Posterior vena cava (tissue), 2 donors: ENCODE results near the gene CWC22. TPM values are rescaled to one million over a fixed set of nuclear protein-coding genes. Genes with fewer than 3 reads are reported as not detected.
"Not testable (repeated sequence)": the region's sequence is repeated elsewhere in the genome, so short reads cannot be mapped to it uniquely, and the experiment has no call there.

Experiments used
- DNase-seq: peaks from one replicate; pipeline ENCODE4 v3.0.0-alpha.2; 2020; ENCODE audit warnings: low spot score
- intact Hi-C, 2 donors: fragments of 100-400 bp; cut with DNase I; formaldehyde crosslinking; loops; one replicate each; pipeline versions ENCODE4 v1.14.1 to v1.14.2; 2022 to 2023
- total RNA-seq, 2 donors: library from RNA; stranded (reverse); fragmentation: NEBNext Ultra II Directional; extraction: Animal tissue kit (Norgen Biotek cat#: 25700); gene quantifications; one replicate each; pipeline ENCODE4 v1.2.1, GENCODE V29; 2021
- donor health status: DM: yes; HTN: yes; CAD: no.
- donor health status: DM: yes; HTN: yes; CAD: no.

CWC22 gene
- total RNA-seq, 2 donors from 2014 or later: 18.5 to 19.1 TPM

DNA sequence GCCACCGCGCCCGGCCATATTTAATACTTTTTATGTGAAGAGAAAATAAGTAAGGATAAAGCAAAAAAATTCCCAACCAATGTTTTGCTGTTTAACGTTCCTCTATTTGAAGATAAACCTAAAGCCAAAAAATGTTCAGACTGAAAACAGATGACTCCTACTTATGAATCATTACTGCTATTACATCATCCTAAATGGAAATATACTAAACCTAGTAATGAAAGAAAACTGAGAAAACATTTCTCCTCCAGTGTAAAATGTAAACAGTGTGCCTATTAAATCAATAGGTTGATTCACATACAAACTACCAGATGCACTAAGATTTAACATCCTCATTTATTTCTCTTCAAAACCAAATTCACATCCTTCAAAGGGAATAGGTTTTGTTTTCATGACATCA lies 43.5 kb downstream of the CWC22 start:
- intact Hi-C loops: no loop called here

DNA sequence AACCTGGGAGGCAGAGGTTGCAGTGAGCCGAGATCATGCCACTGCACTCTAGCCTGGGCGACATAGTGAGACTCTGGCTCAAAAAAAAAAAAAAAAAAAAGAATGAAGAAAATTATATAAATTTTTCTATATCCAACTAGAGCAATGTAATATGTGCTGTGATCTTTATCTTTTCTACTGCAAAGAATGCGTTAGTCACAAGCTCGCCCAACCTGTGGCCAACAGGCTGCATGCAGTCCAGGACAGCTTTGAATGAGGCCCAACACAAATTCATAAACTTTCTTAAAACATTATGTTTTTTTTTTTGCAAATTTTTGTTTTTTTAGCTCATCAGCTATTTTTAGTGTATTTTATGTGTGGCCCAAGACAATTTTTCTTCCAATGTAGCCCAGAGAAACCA lies 48.8 kb downstream of the CWC22 start:
- intact Hi-C loops, DNase-seq: not testable (repeated sequence)

More for the DNA sequence above, 43.5 kb downstream of the CWC22 start:
- no peak for DNase-seq

DNA sequence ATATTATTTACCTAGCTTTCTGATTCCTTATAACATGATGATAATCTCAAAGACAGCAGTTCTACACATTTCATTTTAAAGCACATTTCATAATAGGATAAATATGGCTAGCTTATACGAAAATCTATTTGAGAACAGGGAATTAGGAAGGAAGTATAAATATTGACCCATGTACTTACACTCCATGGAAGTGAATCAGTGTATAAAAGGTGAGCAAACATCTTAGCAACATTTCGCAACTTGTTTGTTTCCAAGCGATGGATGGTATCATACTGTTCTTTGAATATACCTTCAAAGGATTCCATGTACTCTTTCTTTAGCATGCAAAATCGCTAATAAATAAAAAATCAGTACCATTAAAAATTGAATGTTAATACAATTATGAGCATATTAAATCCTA lies 53.1 kb downstream of the CWC22 start:
- no peak for DNase-seq
- intact Hi-C loops: no loop called here

DNA sequence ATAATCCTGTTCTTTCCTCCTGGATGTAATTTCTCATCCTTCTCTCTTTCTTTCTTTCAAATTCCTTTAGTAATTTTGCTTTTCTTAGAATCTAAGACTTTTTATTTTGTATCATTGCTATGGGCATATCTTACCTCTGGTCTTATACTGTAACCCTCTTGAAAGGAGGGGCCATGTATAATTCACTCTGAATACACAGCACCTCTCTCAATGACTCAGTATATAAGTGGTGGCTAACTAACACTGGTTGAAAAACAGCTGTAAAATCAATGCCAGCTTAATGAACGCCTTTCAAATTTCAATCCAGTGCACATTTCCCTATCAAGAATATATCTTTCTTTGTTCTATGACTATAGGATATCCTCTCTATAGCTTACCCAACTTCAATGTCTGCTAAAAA lies 53.7 kb downstream of the CWC22 start:
- DNase-seq: no peak

DNA sequence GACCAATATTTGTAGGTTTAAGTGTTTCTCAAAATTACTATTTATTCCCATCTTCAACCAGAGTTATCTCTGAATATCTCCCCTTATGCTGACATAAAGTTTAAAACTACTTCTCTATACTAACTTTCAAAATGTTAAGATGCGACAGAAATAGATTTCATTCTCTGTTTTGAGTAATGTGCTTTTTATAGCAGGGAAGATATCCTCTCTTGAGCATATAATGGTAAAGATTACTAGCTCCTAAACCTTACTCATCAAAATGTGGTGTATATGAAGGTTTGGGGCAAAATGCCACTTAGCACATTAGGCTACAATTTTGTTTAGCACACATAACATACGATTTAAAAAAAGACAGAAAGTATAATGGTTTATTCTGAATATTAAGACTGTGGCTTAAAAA lies 54.4 kb downstream of the CWC22 start:
- no peak for DNase-seq
- intact Hi-C loops: no loop called here

More for the DNA sequence above, 53.7 kb downstream of the CWC22 start:
- intact Hi-C loops: no loop called here

DNA sequence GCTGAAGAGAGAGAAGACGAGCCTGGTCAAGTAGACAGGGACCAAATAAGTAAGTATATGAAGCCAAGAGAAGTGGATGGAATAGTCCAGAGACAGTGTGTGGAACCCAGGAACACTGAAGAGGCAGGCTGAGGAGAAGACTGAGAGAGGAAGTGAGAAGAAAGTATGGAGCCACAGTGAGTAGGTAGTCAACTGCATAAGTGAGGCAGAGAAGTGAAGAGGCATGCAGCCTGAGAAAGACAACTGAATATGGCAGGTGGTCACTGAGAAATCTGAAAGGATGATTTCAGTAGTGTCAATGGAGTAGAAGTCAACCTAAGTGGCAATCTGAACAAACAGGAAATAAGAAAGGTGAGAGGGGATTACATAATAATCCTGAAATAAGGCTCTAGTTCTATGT lies 55.4 kb downstream of the CWC22 start:
- intact Hi-C loops: no loop called here
- no peak for DNase-seq

DNA sequence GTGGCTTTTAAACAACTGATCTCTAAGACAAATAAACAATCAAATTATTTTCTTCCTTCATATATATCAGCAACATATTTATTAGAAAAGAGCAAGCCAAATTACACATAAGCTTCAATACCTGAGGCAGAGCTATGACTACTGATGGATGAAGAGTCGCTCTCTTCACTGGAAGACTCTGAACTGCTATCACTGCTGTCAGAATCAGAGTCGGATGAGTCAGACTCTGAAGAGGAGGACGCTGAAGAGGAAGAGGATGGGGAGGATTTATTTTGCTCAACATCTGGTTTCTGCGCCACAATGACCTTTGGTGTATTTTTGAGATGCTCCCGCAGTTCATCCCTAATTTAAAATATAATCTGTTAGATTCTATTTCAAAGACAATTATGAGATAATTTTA lies 56.7 kb downstream of the CWC22 start:
- intact Hi-C loops: no loop called here
- DNase-seq: no peak

DNA sequence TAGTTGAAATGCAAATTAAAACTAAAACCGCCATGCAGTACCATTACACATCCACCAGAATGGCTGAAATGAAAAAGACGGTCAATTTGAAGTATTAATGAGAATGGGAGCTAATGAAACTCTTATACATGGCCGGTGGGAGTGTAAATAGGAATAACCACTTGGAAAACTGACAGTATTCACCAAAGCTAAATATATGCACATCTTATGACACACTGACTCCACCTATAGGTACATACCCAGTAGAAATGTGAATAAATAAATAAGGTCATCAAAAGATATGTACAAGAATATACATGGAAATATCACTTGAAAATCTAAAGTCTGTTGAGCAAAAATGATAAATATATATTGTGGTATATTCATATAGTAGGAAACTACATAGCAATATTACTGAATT lies 57.7 kb downstream of the CWC22 start:
- no peak for DNase-seq
- intact Hi-C loops: no loop called here

DNA sequence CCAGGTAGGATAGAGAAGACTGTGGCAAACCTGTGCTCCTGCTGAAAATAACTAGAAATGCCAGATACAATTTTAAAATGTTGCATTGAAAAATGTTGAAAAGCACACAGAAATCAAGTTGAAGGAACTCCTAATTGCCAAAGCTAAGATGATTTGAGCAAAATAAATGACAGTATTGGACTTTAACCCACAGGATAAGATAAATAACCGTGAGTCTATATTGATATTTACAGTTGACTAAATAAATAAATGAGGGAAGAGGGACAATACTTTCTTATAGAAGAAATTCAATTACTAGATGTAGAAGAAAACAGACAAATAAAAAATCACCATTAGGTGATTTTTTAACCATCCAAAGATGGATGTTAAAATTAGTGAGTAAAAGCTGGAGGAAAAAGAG lies 59.0 kb downstream of the CWC22 start:
- intact Hi-C loops: no loop called here

DNA sequence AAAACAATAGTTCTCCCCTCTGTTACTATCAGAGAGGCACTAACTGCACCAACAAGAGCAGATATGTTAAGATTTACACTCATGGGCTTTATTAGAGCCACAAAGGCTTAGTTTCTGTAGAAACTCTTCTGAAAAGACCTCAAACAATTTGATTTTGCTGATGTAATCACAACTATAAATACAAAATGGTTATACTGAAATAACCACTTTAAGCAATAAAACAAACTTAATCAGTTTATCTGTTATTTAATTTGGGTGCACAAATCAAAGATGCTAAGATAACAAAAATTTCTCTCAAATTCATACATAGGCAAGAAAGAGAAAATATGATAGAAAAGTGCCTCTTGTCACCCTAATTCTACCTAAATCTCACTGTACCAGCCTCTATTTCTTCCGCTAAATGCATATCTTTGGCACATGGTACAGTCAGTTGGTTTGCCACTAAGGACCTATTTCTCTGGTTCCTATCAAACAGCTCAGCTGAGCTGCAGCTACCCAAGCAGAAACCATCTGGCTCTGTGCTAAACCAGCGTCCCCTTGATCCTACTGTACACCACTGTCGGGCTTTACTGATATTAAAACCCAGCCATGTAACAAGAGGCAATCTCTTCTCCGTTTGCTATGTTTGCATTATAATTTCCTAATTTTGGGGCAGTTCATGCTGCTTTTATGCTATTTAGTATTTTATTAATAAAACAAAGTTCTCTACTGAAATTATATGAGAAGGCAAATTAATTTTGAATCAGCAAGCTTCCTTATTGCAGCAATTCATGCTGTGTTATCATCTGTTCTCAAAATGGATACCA lies 60.1 kb downstream of the CWC22 start:
- no peak for DNase-seq
- intact Hi-C loops: no loop called here

More for the DNA sequence above, 59.0 kb downstream of the CWC22 start:
- DNase-seq: no peak

DNA sequence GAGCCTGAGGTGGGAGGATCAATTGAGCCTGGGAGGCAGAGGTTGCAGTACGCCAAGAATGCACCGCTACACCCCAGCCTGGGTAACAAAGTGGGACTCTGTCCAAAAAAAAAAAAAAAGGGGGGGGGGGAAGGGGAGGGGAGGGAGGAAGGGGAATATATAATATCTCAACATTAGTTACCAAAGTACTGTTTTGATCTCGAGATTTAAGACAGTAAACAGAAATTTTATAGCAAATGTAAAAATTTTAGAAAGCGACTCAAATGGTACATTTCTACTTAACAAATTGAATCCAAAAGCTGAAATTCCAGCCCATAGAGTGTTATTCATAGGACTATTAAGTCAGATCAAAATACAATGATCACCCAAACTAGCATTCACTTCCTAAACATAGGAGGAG lies 60.8 kb downstream of the CWC22 start:
- intact Hi-C loops: no loop called here

DNA sequence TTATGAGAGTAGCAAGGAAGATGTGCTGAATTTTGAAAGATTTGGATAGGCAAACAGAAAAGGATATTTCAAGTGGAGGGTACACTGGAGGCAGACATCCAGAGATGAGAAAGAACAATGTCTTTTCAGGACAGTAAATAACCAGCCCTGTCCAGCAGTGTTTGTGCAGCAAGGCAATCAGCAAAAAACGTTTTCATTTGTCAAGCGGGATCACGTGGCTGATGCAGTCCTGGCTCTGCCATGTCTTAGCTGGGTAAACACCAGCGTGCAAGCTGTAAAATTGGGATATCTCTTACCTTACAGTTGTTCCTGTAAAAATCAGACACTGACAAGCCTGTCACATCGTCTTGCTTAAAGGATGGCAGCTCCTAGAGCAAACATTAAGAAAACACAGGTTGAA lies 67.8 kb downstream of the CWC22 start:
- intact Hi-C loops: no loop called here
- DNase-seq: no peak

More for the DNA sequence above, 60.8 kb downstream of the CWC22 start:
- no peak for DNase-seq

DNA sequence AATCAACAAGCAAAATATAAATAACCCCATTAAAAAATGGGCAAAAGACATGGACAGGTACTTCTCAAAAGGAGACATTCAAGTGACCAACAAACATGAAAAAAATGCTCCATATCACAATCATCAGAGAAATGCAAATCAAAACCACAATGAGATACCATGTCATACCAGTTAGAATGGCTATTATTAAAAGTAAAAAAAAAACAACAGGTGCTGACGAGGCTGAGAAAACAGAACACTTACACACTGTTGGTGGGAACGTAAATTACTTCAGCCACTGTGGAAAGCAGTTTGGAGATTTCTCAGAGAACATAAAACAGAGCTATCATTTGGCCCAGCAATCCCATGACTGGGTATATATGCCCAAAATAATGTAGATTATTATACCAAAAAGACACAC lies 69.1 kb downstream of the CWC22 start:
- intact Hi-C loops: no loop called here
- no peak for DNase-seq

DNA sequence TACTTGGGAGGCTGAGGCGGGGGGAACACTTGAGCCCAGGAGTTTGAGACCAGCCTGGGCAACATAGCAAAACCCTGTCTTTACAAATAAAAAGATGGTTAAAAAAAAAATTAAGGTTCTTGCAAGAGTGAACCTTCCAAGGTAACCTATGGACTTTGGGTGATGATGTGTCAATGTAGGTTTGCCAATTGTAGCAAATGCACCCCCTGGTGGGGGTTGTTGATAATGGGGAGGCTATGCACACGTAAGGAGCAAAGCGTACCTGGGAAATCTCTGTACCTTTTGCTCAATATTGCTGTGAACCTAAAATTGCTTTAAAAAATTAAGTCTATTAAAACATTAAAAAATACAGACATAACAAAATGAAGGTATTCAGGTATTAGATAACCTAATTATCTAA lies 70.4 kb downstream of the CWC22 start:
- DNase-seq: no peak
- intact Hi-C loops: no loop called here

DNA sequence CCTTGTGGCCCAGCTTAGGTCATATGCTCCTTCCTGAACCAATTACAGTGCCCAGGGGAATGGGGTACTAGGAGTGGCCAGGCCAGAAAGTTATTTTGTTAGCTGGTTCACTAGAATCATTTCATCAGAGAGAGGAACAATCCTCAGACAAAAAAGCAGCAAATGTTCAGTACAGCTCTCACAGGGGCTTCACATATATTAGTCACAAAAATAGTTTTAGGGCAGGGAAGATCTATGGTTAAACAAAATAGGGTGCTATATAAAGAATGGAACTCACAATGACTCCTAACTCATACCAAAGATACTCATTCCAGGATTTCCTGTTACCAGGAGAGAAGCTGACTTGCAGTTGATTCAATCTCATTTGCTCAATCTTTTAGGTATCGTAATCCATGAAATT lies 71.0 kb downstream of the CWC22 start:
- intact Hi-C loops: no loop called here
- no peak for DNase-seq

DNA sequence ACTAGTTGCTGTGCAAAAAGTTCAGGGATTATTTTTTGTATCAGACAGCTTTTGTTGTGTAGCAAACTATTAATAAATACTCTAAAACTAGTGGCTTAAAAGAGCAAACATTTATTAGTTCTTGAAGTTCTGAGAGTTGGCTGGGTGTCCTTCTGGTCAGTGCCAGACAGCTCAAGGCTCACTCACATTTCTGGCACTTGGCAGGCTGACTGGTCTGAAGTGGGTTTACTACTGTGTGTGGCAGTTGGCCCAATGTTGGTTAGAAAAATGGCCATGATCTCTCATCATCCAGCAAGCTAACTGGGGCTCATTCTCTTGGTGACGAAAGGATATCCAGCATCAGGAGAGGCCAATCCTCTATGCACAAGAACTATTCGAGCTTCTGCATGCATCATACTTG lies 74.3 kb downstream of the CWC22 start:
- no peak for DNase-seq
- intact Hi-C loops: no loop called here

DNA sequence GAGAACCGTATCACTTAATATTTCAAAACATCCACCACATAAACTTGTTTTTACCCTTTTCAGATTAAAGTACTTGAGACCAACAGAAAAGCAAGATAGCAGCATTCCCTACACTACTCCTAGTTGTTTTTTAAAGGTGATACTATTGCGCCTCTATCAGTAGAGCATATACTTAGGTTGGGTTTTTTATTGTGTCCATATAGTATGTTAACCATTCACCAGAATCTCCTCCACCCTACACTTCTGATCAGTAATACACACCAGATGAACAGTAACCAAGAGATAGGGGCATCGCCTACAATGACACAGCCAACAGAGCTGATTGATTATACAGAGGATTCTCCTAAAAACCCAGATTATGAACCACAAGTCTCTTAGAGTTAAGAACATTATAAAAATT lies 75.6 kb downstream of the CWC22 start:
- intact Hi-C loops: no loop called here
- no peak for DNase-seq

DNA sequence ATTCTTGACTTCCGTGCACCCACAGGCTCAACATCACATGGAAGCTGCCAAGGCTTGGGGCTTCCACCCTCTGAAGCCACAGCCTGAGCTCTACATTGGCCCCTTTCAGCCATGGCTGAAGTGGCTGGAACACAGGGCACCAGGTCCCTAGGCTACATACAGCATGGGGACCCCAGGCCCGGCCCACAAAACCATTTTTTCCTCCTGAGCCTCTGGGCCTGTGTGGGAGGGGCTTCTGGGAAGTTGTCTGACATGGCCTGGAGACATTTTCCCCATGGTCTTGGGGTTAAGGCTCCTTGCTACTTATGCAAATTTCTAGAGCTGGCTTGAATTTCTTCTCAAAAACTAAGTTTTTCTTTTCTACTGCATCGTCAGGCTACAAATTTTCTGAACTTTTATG lies 77.1 kb downstream of the CWC22 start:
- intact Hi-C loops: loop anchor here in 1 of 2 donors (5.0 kb wide), 1 partner anchor 1158 kb away; no protein-coding TSS in a partner anchor
- DNase-seq: not testable (repeated sequence)

DNA sequence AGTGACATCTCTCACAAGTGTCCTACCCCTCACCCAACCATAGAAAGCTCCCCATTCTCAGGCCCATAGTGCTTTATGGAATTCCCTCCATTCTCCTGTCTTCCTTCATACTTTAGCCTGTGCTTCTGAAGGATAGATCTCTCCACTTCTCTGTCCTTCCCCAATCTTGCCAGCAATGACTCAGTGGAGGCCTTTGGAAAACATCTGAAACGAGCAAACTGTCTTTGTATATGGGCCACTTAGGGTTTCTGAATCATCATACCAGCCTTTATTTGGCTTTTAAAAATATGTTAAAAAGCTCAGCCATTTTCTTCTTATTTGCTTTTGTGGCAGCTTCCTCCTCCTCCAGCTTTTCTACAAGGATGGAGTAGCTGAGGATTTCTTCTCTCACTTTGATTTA lies 80.1 kb downstream of the CWC22 start:
- intact Hi-C loops: loop anchor here in 1 of 2 donors (5.0 kb wide), 1 partner anchor 1155 kb away; no protein-coding TSS in a partner anchor
- no peak for DNase-seq

DNA sequence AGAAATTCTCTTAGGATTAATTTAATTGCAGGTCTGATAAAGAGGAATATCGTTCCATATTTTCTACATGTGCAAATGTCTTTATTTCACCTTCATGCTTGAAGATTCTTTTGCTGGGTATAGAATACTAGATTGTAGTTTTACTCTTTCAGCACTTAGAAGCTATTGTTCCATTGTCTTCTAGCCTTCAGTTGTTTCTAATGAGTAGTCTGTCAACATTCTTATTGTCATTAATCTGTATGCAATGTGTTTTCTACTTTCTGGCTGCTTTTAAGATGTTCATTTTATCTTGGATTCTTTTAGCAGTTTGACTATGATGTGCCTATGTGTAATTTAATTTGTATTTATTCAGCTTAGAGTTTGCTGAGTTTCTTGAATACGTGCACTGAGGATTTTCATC lies 81.4 kb downstream of the CWC22 start:
- intact Hi-C loops: loop anchor here in 1 of 2 donors (5.0 kb wide), 1 partner anchor 1153 kb away; no protein-coding TSS in a partner anchor
- DNase-seq: no peak

DNA sequence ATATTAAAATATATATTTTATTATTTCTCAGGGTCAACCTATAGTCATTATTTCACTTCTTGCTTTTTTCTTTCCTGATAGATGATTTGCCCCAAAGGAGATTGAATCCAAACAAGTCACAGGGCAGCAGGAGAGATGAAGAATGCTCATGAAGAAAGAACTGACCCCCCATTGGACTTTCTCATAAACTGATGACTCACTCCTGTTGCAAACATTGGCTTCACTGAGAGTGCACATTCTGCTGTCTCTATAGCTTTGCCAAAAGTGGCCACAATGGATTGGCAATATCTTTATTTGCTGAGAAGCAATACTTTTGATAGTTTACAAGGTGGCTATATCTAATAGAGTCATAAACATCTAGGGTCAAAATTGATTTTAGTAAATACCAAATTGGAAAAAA lies 89.8 kb downstream of the CWC22 start:
- DNase-seq: no peak
- intact Hi-C loops: no loop called here
